ENCODE data around the gene USP25.

Gene USP25

DNA sequence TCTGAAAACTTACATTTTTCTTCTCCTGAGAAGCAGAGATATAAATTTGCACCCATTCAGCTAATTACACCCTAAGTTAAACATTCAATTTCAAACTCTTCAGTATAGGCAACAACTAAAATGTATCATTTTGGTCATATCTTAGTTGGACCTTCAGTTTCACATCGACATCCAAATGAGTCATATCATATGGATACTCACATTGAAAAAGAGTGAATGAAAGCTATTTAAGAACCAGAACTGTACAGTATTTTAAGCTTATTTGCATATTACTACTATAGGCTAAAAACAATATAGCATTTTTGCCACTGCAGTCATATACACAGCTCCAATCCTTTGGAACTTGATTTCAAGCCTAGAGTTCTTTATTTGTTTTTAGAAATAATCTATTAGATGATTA lies 33.6 kb downstream of the USP25 start:
- no peak for DNase-seq (ENCODE audit: low read depth)

- DNase-seq (ENCODE audit: low read depth): no peak
Observed at GRCh38 chr21:15764878-15765277, 35.1 kb downstream of the USP25 start.

DNA sequence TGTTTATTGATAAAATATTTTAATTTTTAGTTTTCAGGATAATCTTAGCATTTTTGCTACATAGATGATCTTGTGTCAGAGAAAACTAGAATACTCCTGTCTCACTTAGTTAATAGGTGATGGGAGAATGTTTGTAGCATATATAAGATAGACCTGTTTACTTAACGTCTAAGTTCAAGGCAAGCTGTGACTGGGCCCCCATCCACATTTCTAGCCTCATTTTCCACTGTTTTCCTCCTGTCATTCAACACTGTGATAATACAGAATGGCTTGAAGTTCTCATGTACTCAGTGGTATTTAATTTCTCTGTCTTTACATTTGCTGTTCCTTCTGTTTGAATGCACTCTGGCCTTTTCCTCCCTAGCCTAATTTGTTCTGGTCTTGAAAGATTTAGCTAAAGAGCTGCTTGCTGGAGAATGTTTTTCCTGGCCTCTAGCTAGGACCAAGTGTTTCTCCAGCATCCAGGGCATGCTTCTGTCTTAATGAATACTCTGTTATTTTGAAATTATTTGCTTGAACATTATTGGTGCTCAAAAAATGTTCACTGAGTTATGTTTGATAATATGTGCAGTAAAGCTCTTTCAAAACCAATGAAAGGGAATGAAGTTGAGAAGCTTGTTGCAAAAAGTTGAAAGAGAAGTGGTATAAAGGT lies 37.3 kb downstream of the USP25 start:
- no peak for DNase-seq (ENCODE audit: low read depth)

- DNase-seq (ENCODE audit: low read depth): no peak
Observed at GRCh38 chr21:15768045-15768601, 38.3 kb downstream of the USP25 start.

DNA sequence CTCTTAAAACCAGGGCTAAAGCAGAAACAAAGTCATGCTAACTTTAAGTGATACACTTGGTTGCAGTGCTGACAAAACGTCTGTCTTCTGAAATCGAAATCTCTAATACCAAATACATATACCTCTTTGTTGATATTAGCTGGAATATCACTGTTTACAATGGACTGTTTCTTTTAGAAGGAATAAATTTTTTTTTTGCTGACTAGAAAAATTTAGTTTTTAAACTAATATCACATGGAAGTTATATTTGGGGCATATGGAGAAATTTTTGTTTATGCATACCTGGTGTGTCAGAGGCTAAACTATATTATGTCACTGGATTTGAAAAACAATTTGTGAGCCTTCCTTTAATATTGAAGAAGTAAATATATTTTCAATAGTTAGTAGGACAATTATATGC lies 39.1 kb downstream of the USP25 start:
- no peak for DNase-seq (ENCODE audit: low read depth)

DNA sequence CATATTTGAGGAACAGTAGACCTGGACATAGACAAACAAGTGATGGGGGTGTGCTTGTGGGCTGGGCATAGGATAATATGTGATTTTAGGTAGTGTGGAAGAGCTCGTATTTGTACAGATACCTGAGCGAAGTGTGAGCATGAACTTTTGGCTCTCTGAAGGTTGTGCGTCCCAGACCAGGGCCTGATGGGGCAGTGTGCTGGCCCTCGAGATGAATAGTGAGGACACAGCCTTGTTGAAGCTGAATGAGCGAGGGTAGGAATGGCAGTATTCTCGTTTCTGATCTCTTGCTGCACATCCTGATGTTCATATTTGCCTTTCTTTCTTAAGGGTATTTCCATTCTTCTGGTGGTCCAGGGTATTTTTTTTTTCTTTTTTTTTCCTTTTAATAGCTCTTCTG lies 41.5 kb downstream of the USP25 start:
- no peak for DNase-seq (ENCODE audit: low read depth)

DNA sequence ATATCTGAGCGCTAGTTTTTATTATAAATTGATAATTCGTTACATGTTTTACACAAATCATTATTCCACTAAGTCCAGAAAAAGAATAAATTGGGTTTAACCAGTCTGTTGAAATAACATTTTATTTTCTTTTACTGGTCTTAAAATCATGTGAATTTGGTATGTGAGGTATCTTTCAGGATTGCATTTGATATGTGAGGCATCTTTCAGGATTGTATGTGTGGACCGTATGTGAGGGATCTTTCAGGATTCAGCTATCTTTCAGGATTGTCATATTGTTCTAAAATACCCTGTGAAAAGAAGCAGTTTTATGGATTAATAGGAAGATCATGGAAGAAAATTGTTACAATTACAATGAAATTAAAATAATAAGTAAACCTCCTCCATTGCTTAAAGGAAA lies 42.9 kb downstream of the USP25 start:
- DNase-seq (ENCODE audit: low read depth): no peak

DNA sequence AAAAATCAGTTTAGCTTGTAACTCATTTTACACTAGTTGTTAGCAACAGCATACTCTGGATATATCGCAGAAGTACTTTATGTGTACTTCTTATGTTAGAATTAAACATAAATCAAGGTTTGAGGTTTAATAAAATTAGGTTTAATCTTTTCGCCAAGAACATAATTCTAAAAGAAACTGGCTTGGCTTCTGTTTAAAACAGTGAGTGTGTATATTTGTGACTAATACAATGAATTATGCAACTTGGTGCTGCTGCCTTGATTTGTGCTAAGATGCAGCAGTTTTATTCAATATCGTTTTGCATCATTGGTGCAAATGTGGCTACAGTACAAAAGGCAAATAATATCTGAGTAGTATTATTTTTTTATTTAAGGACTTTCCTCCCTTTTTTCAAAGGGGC lies 44.8 kb downstream of the USP25 start:
- no peak for DNase-seq (ENCODE audit: low read depth)

DNA sequence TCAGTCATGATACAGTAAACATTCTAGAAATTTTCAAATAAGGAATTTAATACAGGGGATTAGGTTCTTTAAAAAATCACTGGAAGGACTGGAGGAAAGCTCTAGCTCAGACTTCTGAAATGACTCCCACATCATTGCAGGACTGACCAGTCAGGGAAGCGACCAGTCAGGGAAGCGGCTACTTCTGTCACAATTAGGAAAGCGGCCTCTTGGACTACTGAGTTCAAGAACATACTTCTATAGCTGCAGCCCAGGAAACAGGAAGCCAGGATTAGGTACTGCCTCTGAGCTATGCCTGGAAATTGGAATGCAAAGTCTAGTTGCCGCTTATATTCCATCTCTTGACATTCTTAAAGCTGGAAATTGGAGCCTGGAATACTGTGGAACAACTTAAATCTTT lies 45.5 kb downstream of the USP25 start:
- no peak for DNase-seq (ENCODE audit: low read depth)

DNA sequence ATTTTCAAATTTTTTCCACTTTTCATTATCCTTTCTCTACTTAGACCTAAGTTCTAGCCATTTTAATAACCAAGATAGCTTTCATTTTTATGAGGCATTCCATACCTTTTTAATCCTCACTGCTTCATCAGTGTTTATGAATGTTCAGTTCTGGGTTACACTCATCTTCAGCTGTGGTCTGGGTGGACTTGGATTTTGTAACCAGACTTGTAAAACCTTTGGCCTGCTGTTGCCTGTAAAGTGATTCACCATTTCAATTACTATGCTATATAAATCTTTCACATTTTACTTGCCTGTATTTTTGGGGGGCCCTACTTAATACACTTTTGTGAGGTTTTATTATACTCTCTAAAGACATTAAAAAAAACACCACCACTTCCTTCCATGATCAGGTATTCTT lies 46.2 kb downstream of the USP25 start:
- DNase-seq (ENCODE audit: low read depth): no peak

- DNase-seq (ENCODE audit: low read depth): no peak
Observed at GRCh38 chr21:15776818-15777217, 47.0 kb downstream of the USP25 start.

- DNase-seq (ENCODE audit: low read depth): no peak
Observed at GRCh38 chr21:15781986-15782385, 52.2 kb downstream of the USP25 start.

GRCh38 chr21:15788847-15789523 lies 59.2 kb downstream of the USP25 start:
- no peak for DNase-seq (ENCODE audit: low read depth)

GRCh38 chr21:15793109-15793508 lies 63.3 kb downstream of the USP25 start:
- DNase-seq (ENCODE audit: low read depth): no peak

- no peak for DNase-seq (ENCODE audit: low read depth)
Observed at GRCh38 chr21:15793550-15794235, 63.9 kb downstream of the USP25 start.

DNA sequence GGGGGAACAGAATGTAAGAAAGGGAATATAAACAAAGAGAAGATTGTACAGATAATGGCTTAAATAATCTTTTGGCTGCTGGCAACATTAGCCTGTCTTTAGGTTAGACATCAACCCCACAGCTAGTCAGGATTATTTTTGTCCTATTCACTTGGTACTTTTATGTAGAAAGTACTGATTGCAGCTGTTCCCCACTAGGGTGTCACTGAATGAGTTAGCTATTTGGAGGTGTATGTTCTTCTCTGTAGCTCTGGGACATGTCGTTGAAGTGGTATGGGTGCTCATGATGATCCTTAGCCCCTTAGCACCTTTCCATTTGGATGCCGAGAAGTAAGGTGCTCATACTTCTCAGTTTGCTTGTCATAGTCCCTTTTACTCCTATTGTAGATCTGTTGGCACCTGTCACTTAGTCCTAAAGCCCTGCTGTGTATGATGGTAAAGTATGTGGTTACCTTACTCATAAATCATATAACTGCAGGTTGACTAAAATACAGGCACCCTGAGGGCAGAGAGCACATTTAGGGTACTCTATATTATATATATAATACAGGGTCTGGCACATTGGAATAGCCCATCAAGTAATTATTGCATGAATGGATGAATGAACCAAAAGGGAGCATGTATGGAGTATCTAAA lies 64.6 kb downstream of the USP25 start:
- no peak for DNase-seq (ENCODE audit: low read depth)

GRCh38 chr21:15795533-15795932 lies 65.8 kb downstream of the USP25 start:
- no peak for DNase-seq (ENCODE audit: low read depth)

GRCh38 chr21:15797577-15798363 lies 68.0 kb downstream of the USP25 start:
- no peak for DNase-seq (ENCODE audit: low read depth)

DNA sequence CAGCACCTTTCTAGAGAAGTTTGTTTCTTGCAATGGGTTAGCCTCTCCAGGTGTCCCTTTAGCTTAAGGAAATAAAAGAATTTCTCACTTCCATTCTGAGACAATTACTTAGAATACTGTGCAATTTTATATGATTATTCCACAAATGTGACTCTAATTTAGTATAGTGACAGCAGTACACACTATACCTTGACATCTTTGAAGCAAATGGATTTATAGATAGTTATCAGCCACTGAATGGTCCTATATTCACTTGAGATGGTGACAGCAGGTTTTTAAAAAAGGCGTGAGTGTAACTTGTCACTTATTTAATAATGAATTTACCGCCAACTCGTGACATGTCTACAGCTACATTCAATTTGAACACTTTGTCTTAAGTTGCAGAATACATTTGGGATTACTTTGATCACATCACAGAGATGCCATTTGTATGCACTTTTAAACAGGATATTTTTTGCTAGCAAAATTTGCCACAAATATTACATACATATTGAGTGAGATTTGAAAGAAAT lies 71.6 kb downstream of the USP25 start:
- DNase-seq (ENCODE audit: low read depth): no peak

GRCh38 chr21:15804247-15805005 lies 74.6 kb downstream of the USP25 start:
- no peak for DNase-seq (ENCODE audit: low read depth)

- no peak for DNase-seq (ENCODE audit: low read depth)
Observed at GRCh38 chr21:15809065-15809464, 79.3 kb downstream of the USP25 start.

Measured in T-helper 22 cell (primary cell).